Measurements from ENCODE around the gene ZNF593OS. TPM values are rescaled to one million over a fixed set of nuclear protein-coding genes. Genes with fewer than 3 reads are reported as not detected.

The ZNF593OS gene
- total RNA-seq, 1 donor from 2014 or later: not detected

DNA sequence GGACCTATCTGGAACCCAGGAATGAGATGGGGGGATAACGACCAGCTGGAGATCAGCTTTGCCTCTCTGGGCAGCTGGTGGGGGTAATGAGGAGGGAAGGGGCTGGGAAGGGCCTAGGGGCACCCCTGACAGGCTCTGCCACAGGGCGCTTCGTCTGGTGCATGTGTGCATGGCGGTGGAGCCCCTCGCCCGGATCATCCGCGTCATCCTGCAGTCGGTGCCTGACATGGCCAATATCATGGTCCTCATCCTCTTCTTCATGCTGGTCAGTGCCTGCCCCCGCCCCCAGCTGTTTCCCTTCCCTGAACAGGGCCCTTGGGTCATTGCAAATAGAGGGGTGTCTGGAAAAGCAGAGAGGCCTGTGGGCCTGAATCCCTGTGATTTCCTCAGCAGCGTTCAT, 26.2 kb upstream of the ZNF593OS start:
- Mint-ChIP-seq H3K36me3 (no peaks in the 10 kb centered on the region), H3K27me3 (ENCODE audit: low read depth) (peaks cover 4% of the 10 kb centered on the region), H3K4me1 (peaks cover 26% of the 10 kb centered on the region), H3K4me3 (no peak overlapping the region), H3K9me3 (no peaks in the 10 kb centered on the region), H3K27ac (no peak overlapping the region)
- TF ChIP-seq, protein P1, sequence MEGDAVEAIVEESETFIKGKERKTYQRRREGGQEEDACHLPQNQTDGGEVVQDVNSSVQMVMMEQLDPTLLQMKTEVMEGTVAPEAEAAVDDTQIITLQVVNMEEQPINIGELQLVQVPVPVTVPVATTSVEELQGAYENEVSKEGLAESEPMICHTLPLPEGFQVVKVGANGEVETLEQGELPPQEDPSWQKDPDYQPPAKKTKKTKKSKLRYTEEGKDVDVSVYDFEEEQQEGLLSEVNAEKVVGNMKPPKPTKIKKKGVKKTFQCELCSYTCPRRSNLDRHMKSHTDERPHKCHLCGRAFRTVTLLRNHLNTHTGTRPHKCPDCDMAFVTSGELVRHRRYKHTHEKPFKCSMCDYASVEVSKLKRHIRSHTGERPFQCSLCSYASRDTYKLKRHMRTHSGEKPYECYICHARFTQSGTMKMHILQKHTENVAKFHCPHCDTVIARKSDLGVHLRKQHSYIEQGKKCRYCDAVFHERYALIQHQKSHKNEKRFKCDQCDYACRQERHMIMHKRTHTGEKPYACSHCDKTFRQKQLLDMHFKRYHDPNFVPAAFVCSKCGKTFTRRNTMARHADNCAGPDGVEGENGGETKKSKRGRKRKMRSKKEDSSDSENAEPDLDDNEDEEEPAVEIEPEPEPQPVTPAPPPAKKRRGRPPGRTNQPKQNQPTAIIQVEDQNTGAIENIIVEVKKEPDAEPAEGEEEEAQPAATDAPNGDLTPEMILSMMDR (IDR thresholded peaks at IDR 0.05; ENCODE audit: unreplicated experiment): no peak
- DNase-seq (ENCODE audit: low spot score in 2 of 2, unreplicated experiment in 2 of 2): no peak

DNA sequence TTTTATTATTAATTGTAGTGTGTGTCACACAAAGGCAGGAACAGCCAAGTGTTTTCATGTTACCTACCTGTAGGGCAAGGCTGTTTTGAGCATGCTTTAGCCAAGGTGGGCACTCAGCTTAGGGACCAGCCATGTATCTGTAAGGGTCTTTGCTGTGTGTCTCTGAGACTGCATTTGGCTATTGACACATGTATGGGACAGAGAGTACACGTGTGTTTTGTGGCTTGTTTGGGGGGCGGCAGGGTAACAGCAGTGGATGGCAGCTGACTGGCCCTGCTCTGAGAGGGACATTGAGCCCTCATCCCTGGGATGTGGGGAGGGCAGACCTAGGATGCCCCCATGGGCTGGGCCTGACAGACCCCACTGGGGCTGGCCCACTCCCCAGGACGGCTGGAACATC, 25.7 kb upstream of the ZNF593OS start:
- no peak overlapping the region for H3K4me3 Mint-ChIP-seq
- no peak for DNase-seq (ENCODE audit: low spot score in 2 of 2, unreplicated experiment in 2 of 2)
- H3K36me3 Mint-ChIP-seq: no peaks in the 10 kb centered on the region
- H3K27ac Mint-ChIP-seq: no peak overlapping the region
- H3K9me3 Mint-ChIP-seq: no peaks in the 10 kb centered on the region
- peaks cover 25% of the 10 kb centered on the region for H3K4me1 Mint-ChIP-seq
- TF ChIP-seq, protein P1 (IDR thresholded peaks at IDR 0.05; ENCODE audit: unreplicated experiment): no peak
- H3K27me3 Mint-ChIP-seq (ENCODE audit: low read depth): no peaks in the 10 kb centered on the region

DNA sequence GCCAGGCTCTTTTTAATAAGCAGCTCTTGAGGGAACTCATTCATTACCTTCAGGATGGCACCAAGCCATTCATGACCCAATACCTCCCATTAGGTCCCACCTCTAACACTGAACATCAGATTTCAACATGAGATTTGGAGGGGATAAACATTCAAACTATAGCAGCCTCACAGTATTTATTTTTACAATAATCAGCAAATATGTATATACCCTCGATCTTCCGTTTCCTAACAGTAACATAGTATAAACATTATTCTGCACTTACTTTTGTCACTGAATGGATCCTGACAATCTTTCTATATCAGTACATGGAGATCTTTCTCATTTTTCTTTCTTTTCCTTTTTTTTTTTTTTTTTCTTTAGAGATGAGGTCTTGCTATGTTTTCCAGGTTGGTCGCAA, 24.2 kb upstream of the ZNF593OS start:
- no peaks in the 10 kb centered on the region for H3K27me3 Mint-ChIP-seq (ENCODE audit: low read depth)
- H3K4me1 Mint-ChIP-seq: peaks cover 13% of the 10 kb centered on the region
- H3K27ac Mint-ChIP-seq: no peak overlapping the region

DNA sequence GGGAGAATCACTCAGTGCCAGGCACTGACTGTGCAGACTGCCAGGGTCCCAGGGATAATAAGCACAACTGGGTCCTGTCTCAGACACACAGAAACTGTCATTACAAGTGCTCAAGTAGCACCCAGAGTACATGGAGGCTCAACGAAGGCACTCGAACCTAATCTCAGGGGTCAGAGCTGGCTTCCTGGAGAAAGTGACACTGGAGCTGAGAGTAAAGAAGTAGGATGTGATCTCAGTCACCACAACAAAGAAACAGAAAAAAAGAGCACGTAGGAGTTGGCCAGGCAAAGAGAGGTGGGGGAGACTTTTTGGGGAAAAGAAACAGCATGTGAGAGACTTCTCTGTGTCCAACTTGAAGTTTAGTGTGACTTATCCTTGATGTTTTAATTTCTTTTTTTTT, 20.1 kb upstream of the ZNF593OS start:
- no peaks in the 10 kb centered on the region for H3K27me3 Mint-ChIP-seq (ENCODE audit: low read depth)
- peaks cover 4% of the 10 kb centered on the region for H3K36me3 Mint-ChIP-seq
- no peaks in the 10 kb centered on the region for H3K9me3 Mint-ChIP-seq
- no peak overlapping the region for H3K4me3 Mint-ChIP-seq
- peak overlapping the region; percentile 8 for H3K27ac Mint-ChIP-seq
- no peak for DNase-seq (ENCODE audit: low spot score in 2 of 2, unreplicated experiment in 2 of 2)
- TF ChIP-seq, protein P1 (IDR thresholded peaks at IDR 0.05; ENCODE audit: unreplicated experiment): no peak
- H3K4me1 Mint-ChIP-seq: peaks cover 13% of the 10 kb centered on the region

More for the DNA sequence above, 24.2 kb upstream of the ZNF593OS start:
- TF ChIP-seq, protein P1 (IDR thresholded peaks at IDR 0.05; ENCODE audit: unreplicated experiment): no peak
- H3K4me3 Mint-ChIP-seq: no peak overlapping the region
- no peaks in the 10 kb centered on the region for H3K9me3 Mint-ChIP-seq
- no peak for DNase-seq (ENCODE audit: low spot score in 2 of 2, unreplicated experiment in 2 of 2)
- H3K36me3 Mint-ChIP-seq: no peaks in the 10 kb centered on the region

DNA sequence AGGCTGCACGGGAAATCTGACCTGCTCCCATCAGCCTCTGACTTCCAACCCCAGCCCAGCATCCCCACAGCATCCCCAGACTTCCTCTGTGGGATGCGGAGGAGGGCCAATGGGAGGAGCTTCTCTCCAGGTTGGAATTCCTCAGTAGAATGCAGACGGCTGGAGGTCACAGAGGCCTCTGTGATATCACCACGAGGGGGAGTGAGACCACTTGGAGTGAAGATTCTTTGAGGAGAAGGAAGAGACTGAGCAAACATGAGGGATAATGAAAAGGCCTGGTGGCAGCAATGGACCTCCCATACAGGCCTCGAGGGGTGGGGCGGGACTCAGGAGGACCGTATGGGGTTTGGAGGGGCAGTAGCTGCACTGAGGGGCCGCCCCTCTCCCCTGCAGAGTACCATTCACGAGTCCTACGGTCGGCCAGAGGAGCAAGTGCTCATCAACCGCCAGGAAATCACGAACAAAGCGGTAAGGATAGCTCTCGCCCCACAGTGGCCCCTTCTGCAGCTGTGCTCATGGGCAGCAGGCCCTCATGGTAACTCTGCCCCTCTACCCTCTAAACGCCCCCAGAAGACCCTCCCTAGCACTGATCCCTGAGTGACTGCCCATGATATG, 18.8 kb upstream of the ZNF593OS start, which contains the start of gene CATSPER4:
TSS of gene CATSPER4 (plus strand) at position 230 of the 615 bp plus-strand sequence. CDS start at position 256, 26 bp downstream.
- Mint-ChIP-seq H3K27me3 (ENCODE audit: low read depth) (no peaks in the 10 kb centered on the region), H3K4me3 (no peak within 1 kb of the TSS), H3K4me1 (peaks cover 13% of the 10 kb centered on the region), H3K9me3 (no peaks in the 10 kb centered on the region), H3K36me3 (peaks cover 10% of the 10 kb centered on the region), H3K27ac (peak within 1 kb of the TSS; percentile 62)
- DNase-seq (ENCODE audit: low spot score in 2 of 2, unreplicated experiment in 2 of 2): no peak
- TF ChIP-seq, protein P1 (IDR thresholded peaks at IDR 0.05; ENCODE audit: unreplicated experiment): no peak

Data from mesothelial cell of epicardium (in vitro differentiated cells).